ENCODE results near the gene HADHA. TPM values are rescaled to one million over a fixed set of nuclear protein-coding genes. Genes with fewer than 3 reads are reported as not detected.
A peak's percentile ranks its signal among the peaks of the same experiment; 100 is the strongest.
"Not testable (repeated sequence)": the region's sequence is repeated elsewhere in the genome, so short reads cannot be mapped to it uniquely, and the experiment has no call there.

HADHA gene
- total and polyA plus RNA-seq, 2 donors (not counting 1 experiment from before 2014, with no cell fraction given) = 29.8 to 96.7 TPM

- peaks cover 19% of the 10 kb centered on the region for H3K4me1 Mint-ChIP-seq
- Histone ChIP-seq H3K4me1 (ENCODE audit: control insufficient read depth in 2 of 2, insufficient read depth in 2 of 2, low read length in 2 of 2) (peaks cover 0 to 11% of the 10 kb centered on the region in 2 donors), H3K36me3 (replicated peaks in 1 of 2; ENCODE audit: control extremely low read depth in 1 of 2, control insufficient read depth in 1 of 2, extremely low read depth in 1 of 2, insufficient read depth in 2 of 2, low read length in 1 of 2) (peaks cover 3 to 19% of the 10 kb centered on the region in 2 experiments), H3K9ac (ENCODE audit: low read length) (no peak overlapping the region), H4K20me1 (ENCODE audit: control insufficient read depth, insufficient read depth, low read length, poor library complexity, severe bottlenecking) (no peaks in the 10 kb centered on the region), H3K9me3 (ENCODE audit: control extremely low read depth in 1 of 3, control insufficient read depth in 2 of 3, insufficient read depth in 1 of 3, low read length in 2 of 3) (no peaks in the 10 kb centered on the region), H3K4me3 (ENCODE audit: control extremely low read depth in 1 of 5, extremely low read depth in 1 of 5, insufficient read depth in 1 of 5, low read depth in 2 of 5, low read length in 4 of 5) (no peak overlapping the region), H3K4me2 (replicated peaks; ENCODE audit: low read depth, low read length, poor library complexity, severe bottlenecking) (no peak overlapping the region), H3K27me3 (replicated peaks in 1 of 4; ENCODE audit: control extremely low read depth in 1 of 4, control insufficient read depth in 3 of 4, insufficient read depth in 4 of 4, low read length in 3 of 4) (no peaks in the 10 kb centered on the region), H3K79me2 (ENCODE audit: control insufficient read depth, insufficient read depth, low read length) (no peaks in the 10 kb centered on the region), H3K27ac (ENCODE audit: low read length in 2 of 2) (no peak overlapping the region), H2AFZ (ENCODE audit: insufficient read depth, low read depth, low read length, poor library complexity, severe bottlenecking) (no peak overlapping the region)
- H3K27me3 Mint-ChIP-seq = no peaks in the 10 kb centered on the region
- peak overlapping the region; percentile 21 for H3K27ac Mint-ChIP-seq
- peak overlapping the region; percentile 41 for H3K4me3 Mint-ChIP-seq
- DNase-seq (peak; percentile 44), ATAC-seq (ENCODE audit: low read depth) (peak; percentile 28)
- CTCF ChIA-PET = interaction anchor here (0.7 kb wide), 1 partner anchor 673 kb away, joined by 6 read pairs; no protein-coding TSS in a partner anchor
- no peaks in the 10 kb centered on the region for H3K9me3 Mint-ChIP-seq (ENCODE audit: insufficient read depth)
- intact Hi-C loops (cut with micrococcal nuclease) = no loop called here
- WGBS (ENCODE audit: insufficient coverage) = 83% methylated on average over 1 of the region's 6 CpGs
- POLR2A ChIA-PET = no interaction called here
- TF ChIP-seq EZH2 (IDR thresholded peaks at IDR 0.05; ENCODE audit: borderline replicate concordance, insufficient read depth, low read depth, low read length, poor library complexity, severe bottlenecking) (no peak), CTCF (IDR thresholded peaks at IDR 0.05) (no peak)
Measured at GRCh38 chr2:26269571-26270158, 25.2 kb upstream of the HADHA start.

GRCh38 chr2:26268670-26269385 is 24.4 kb upstream of the HADHA start:
- H3K9me3 Mint-ChIP-seq (ENCODE audit: insufficient read depth); H3K27me3 Mint-ChIP-seq; H3K4me2 ChIP-seq (replicated peaks; ENCODE audit: low read depth, low read length, poor library complexity, severe bottlenecking); H3K27me3 ChIP-seq (replicated peaks in 1 of 4; ENCODE audit: control extremely low read depth in 1 of 4, control insufficient read depth in 3 of 4, insufficient read depth in 4 of 4, low read length in 3 of 4); H3K79me2 ChIP-seq (ENCODE audit: control insufficient read depth, insufficient read depth, low read length); DNase-seq; intact Hi-C loops (cut with micrococcal nuclease); H2AFZ ChIP-seq (ENCODE audit: insufficient read depth, low read depth, low read length, poor library complexity, severe bottlenecking); H3K9me3 ChIP-seq (ENCODE audit: control extremely low read depth in 1 of 3, control insufficient read depth in 2 of 3, insufficient read depth in 1 of 3, low read length in 2 of 3); H3K27ac ChIP-seq (ENCODE audit: low read length in 2 of 2); H4K20me1 ChIP-seq (ENCODE audit: control insufficient read depth, insufficient read depth, low read length, poor library complexity, severe bottlenecking); H3K27ac Mint-ChIP-seq; H3K4me3 ChIP-seq (ENCODE audit: control extremely low read depth in 1 of 5, extremely low read depth in 1 of 5, insufficient read depth in 1 of 5, low read depth in 2 of 5, low read length in 4 of 5); H3K4me3 Mint-ChIP-seq; H3K9ac ChIP-seq (ENCODE audit: low read length); ATAC-seq (ENCODE audit: low read depth): not testable (repeated sequence)
- WGBS (ENCODE audit: insufficient coverage) = 100% methylated on average over 4 of the region's 12 CpGs
- Histone ChIP-seq H3K4me1 (ENCODE audit: control insufficient read depth in 2 of 2, insufficient read depth in 2 of 2, low read length in 2 of 2) (peaks cover 0 to 11% of the 10 kb centered on the region in 2 donors), H3K36me3 (replicated peaks in 1 of 2; ENCODE audit: control extremely low read depth in 1 of 2, control insufficient read depth in 1 of 2, extremely low read depth in 1 of 2, insufficient read depth in 2 of 2, low read length in 1 of 2) (peaks cover 3 to 15% of the 10 kb centered on the region in 2 experiments)
- CTCF ChIA-PET = interaction anchor here (0.7 kb wide), 2 partner anchors 674 to 703 kb away, joined by 3 to 6 read pairs; no protein-coding TSS in a partner anchor
- peaks cover 19% of the 10 kb centered on the region for H3K4me1 Mint-ChIP-seq
- POLR2A ChIA-PET = interaction anchor here (0.6 kb wide), 1 partner anchor 23 kb away, joined by 3 read pairs; no protein-coding TSS in a partner anchor
